Fibroblast of lung (primary cell): ENCODE measurements around the gene ALPP.
"Not testable (repeated sequence)": the region's sequence is repeated elsewhere in the genome, so short reads cannot be mapped to it uniquely, and the experiment has no call there.

ENCODE experiments used
- CTCF ChIP-seq, 2 donors: IDR thresholded peaks in 1 of 2; conservative IDR thresholded peaks in 1 of 2; 1 replicate in 1 of 2; 2 replicates in 1 of 2; pipeline ENCODE4 v1.5.1; 2011 to 2012; ENCODE audit warnings: low read length in 2 of 2, control low read depth in 1 of 2, inconsistent platforms in 1 of 2, low read depth in 1 of 2, mild to moderate bottlenecking in 1 of 2
- EZH2 ChIP-seq: IDR thresholded peaks from 2 replicates; pipeline ENCODE4 v1.5.1; 2012; ENCODE audit warnings: low read length, control low read depth, mild to moderate bottlenecking; ENCODE audit errors: missing control alignments

GRCh38 chr2:232381204-232382031 is 2.9 kb downstream of the ALPP start:
- TF ChIP-seq EZH2; CTCF (conservative IDR thresholded peaks at IDR 0.05 in 1 of 2, IDR thresholded peaks at IDR 0.05 in 1 of 2; ENCODE audit: low read depth in 1 of 2, low read length in 2 of 2): not testable (repeated sequence)
